Activated CD8-positive, alpha-beta memory T cell treated with anti-CD3 and anti-CD28 coated beads, Interleukin-2, amount 50 U/mL, for 4 hours (primary cell): ENCODE data around the gene NUP62.
"Not testable (repeated sequence)": the region's sequence is repeated elsewhere in the genome, so short reads cannot be mapped to it uniquely, and the experiment has no call there.

Experiments used
- DNase-seq: peaks from one replicate; pipeline ENCODE4 v3.0.0-alpha.2; 2020

Gene NUP62, protein sequence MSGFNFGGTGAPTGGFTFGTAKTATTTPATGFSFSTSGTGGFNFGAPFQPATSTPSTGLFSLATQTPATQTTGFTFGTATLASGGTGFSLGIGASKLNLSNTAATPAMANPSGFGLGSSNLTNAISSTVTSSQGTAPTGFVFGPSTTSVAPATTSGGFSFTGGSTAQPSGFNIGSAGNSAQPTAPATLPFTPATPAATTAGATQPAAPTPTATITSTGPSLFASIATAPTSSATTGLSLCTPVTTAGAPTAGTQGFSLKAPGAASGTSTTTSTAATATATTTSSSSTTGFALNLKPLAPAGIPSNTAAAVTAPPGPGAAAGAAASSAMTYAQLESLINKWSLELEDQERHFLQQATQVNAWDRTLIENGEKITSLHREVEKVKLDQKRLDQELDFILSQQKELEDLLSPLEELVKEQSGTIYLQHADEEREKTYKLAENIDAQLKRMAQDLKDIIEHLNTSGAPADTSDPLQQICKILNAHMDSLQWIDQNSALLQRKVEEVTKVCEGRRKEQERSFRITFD

DNA sequence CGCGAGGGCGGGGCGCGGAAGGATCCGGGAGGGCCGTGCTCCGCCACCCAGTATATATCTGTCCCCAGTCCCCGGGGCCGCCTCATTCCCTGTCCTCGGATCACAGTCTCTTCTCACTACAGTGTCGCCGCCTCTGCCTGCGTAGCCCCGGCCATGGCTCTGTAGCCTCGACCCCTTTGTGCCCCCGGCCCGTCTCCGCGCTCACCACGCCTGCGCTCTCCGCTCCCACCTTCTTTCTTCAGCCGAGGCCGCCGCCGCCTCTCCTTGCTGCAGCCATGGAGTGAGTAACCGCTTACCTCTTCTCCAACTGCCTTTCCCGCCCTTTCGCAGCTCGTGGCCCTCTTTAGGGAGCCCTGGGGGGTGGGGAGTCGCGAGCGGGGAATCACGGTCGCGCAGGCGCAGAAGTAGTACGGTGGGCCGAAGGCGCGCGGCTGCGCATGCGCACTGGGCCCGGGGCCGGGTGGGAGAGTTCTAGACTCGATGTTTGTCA lies at the start of gene NUP62, which contains the start of gene ATF5:
Gene NUP62, minus strand, starts transcription at position 384 of the 490 bp plus-strand sequence. CDS start 19,697 bp downstream, outside the sequence.
Gene ATF5, plus strand, starts transcription at position 85 of the 490 bp plus-strand sequence. CDS start 1,646 bp downstream, outside the sequence.
- DNase-seq = peak; percentile 94

DNA sequence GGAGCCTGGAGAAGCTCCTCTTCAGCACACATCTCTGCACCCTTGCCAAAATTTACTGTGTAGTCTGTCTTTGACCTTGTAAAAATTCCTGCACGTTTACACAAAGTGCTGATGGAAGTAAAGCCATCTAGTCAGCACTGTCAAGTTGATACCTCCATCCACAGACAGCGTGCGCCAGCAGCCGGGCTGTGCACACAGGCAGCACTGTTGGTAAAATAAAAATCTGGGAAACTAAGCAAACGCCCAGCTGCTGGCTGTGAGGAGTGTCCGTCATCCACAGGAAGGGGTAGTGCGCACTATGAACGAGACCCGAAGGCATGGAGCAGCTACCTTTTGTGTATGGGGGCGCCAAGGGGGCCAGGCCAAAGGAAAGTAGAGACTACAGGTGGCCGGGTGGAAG lies 49.0 kb upstream of the NUP62 start:
- no peak for DNase-seq

DNA sequence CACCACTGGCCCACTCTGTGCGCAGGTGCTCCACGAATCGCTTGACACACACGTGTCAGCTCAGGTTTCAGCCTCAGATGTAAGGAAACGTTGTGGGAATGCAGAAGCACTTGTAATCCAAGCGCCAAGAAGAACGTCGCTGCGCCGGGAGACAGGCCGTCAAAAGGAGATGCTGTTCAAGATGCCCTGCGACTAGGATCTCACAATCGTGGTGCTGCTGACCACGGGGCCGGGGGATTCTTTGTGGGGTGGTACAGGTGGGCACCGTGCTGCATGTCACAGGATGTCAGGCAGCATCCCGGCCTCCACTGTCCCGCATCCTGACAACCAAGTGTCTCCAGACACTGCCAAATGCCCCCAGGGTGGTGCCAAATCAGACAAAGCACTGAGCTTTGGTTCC lies 48.6 kb upstream of the NUP62 start:
- no peak for DNase-seq

DNA sequence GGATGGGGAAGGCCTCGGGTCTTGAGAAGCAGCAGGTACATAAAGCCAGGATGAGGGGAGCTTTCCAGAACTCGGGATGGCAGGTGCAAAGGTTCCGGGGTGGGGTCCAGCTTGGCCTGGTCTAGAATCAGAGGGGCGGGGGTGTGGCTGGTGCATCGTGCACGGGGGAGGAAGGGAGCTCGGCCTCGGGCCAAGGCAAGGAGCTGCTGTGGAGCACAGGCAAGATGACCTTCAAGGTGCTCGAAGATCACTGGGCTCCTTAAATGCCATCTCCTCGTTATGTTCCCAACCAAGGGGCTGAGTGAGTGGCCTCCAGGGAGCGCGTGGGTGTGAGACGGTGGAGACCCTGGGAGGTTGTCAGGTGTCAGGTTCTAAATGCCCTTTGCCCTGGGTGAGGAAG lies 47.8 kb upstream of the NUP62 start:
- no peak for DNase-seq

DNA sequence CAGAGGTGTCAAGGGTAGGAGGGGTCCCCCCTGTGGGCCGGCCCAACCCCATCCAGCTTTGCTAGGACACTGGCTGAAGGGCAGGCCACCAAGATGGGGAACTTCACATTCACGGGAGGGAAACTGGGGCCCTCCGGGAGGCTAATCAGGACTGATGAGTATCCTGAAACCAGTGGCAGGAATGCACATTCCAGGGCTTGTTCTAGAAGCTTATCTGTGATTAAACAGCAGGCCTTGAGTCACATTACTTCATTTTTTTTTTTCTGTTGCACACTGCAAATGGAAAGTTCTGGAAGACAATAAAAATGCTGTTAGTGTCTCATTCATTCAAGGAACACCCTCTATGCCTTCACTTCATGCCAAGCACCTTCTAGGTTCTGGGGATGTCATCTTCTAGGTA lies 47.2 kb upstream of the NUP62 start:
- DNase-seq = no peak

DNA sequence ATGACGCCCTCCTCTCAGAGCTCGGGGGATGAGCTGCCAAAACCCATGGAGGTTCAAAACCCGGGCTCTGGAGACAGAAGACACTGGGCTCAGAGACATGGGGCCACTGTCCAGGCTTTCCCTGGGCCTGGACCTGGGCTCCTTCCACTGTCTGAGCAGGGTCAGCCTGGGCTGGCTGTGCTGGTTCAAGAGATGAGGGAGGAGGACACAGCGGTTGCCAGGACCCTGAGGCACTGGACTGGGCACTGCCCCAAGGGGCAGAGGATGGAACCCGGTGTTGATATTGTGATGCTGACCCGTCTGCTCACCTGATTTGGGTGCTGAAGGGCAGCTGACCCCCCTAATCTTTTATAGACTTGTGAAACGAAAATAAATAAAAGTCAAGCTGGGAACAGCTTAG lies 45.7 kb upstream of the NUP62 start:
- no peak for DNase-seq

DNA sequence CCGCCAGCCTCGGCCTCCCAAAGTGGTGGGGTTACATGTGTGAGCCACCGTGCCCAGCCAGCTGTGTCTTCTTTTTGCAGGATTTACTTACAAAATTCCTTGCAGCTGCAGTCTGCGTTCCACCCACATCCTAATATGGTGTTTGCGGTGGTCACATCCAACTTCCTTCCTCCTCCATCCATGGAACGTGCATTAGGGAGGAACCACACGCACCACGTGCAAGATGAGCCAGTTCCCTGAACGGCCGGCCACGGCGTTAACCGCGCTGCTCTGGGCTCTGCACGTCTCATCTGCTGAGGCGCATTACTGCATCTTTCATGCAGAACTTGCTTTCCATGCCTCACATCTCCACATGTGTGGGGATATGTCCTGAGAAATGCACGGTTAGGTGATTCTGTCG lies 44.7 kb upstream of the NUP62 start:
- DNase-seq = no peak

DNA sequence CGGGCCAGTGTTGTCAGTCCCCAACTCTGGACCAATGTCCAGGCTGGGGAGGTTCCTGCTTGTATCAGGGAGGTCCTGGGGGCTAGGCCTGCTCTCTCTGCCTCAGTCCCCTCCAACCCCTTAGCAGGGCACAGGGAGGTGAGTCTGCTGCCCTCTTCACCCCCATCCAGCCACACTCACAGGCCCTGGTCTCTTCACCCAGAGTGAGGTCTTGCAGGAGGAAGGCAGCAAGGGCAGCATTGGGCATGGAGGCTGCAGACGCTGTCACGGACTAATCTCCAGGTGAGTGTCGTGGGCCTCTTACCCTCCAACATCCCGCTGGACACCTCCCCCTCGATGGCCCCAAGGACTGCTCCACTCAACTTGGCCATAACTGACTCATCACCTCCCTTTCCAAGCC lies 43.5 kb upstream of the NUP62 start:
- DNase-seq = no peak

DNA sequence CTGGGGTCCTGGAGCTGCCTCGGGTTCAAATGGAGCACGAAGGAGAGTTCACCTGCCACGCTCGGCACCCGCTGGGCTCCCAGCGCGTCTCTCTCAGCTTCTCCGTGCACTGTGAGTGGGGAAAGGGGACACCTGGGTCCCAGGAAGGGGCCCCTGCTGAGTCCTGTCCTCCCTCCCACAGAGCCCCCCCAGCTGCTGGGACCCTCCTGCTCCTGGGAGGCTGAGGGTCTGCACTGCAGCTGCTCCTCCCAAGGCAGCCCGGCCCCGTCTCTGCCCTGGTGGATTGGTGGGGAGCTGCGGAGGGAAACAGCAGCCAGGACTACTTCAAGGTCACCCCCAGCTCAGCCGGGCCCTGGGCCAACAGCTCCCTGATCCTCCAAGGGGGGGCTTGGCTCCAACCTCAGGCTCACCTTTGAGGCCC lies 42.7 kb upstream of the NUP62 start:
- DNase-seq = no peak

DNA sequence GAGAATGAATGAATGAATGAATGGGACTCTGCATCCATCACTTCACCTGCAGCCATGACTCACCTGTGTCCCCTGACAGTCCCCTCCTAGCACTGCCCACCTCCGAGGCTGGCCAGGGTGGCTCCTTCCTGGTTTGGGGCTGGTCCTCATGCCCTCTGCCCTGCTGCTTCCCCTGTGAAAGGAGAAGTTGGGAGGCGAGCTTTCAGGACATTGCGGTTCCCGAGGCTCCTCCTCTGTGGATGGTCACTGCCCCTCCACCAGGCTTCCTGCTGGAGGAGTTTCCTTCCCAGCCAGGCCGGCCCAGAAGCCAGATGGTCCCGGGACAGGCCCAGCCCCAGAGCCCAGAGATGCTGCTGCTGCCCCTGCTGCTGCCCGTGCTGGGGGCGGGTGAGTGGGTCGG lies 40.1 kb upstream of the NUP62 start:
- not testable (repeated sequence) for DNase-seq

DNA sequence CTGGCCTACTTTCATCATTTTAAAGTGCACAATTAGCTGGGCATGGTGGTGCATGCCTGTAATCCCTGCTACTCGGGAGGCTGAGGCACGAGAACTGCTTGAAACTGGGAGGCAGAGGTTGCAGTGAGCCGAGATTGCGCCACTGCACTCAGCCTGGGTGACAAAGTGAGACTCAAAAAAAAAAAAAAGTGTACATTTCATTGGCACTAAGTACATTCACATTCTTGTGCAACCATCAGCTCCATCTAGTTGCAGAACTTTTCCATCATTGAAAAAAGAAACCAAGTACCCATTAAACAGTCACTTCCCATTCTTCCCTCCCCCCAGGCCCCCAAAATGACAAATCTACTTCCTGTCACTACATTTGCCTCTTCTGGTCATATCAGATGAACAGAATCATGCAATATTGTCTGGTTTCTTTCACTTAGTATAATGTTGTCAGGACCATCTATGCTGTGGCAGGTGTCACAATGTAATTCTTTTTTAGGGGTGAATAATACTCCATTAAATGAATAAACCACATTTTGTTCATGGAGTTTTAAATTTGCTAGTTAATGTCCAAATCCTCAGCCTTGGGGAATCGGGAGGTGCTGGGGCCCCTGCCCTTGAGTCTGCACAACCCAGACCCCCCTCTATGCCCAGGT lies 39.1 kb upstream of the NUP62 start:
- DNase-seq = no peak

DNA sequence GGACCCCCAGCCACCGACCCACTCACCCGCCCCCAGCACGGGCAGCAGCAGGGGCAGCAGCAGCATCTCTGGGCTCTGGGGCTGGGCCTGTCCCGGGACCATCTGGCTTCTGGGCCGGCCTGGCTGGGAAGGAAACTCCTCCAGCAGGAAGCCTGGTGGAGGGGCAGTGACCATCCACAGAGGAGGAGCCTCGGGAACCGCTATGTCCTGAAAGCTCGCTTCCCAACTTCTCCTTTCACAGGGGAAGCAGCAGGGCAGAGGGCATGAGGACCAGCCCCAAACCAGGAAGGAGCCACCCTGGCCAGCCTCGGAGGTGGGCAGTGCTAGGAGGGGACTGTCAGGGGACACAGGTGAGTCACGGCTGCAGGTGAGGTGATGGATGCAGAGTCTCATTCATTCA lies 31.7 kb upstream of the NUP62 start, which contains the start of gene SIGLEC11:
Gene SIGLEC11, minus strand, starts transcription at position 193 of the 400 bp plus-strand sequence. Its CDS starts 91 bp downstream, at position 102.
- DNase-seq = not testable (repeated sequence)

DNA sequence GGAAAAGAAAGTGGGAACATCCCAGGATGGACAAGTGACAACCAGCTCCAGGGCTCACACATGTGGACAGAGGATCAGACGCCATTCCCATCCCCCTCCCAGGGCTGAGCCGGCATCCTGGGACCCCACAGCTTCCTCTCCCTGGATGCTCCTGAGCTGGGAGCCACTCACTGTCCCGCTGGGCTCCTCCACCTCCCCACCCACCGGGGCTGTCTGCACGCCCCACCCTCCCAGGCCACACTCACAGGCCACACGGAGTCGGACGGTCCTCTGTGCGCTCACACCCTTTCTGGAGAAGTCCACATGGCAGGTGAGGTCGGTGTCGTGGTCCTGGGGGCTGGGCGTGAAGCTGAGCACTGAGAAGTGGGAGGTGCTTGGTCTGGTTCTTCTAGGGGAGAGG lies 30.6 kb upstream of the NUP62 start:
- DNase-seq = not testable (repeated sequence)

DNA sequence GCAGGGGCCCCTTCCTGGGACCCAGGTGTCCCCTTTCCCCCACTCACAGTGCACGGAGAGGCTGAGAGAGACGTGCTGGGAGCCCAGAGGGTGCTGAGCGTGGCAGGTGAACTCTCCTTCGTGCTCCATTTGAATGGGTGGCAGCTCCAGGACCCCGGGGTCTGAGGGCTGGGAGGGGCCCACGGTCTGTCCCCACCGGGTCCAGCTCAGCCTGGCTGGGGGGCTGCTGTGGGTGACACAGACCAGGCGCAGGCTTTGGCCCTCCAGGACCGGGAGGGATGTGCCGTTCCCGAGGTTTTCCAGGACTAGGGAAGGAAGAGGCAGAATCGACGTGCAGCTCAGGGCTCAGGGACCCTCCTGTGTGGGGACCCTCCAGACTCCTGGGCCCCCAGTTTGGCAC lies 29.3 kb upstream of the NUP62 start:
- not testable (repeated sequence) for DNase-seq

DNA sequence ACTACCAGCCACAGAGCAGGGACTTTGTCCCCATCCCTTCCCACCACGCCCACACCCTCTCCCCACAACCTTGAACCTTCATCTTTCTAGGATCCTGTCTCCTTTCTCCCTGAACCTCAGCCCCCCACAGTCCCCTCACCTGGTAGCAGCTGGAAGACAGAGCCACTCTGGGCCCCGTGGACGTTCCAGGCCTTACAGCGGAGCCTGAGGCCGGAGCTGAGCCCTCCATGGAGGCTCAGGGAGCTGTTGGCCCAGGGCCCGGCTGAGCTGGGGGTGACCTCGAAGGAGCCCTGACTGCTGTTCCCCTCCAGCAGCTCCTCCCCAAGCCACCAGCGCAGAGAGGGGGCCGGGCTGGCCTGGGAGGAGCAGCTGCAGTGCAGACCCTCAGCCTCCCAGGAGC lies 28.8 kb upstream of the NUP62 start:
- DNase-seq = not testable (repeated sequence)

DNA sequence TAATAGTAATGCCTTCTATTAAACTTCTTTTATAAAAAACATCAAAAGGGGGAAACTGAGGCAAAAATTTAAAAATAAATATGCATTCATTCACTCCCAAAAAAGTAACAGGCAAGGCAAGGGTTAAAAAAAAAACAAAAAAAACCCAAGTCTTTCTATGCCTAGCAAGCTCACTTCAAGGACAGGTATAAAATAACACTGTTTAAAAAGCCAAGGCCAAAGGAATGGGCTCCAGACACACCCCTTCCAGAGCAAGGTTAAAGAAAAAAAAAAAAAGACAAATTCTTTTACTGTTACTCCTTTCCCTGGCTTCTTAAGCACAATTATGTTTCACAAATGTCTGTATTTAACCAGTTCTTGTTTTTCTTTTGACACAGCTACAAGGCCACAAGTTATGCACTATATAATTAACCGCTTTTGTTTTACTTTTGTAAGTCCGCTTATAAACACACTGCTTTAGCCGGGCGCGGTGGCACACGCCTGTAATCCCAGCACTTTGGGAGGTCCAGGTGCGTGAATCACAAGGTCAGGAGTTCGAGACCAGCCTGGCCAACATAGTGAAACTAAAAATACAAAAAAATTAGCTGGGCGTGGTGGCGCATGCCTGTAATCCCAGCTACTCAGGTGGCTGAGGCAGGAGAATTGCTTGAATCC lies 28.1 kb upstream of the NUP62 start:
- no peak for DNase-seq

DNA sequence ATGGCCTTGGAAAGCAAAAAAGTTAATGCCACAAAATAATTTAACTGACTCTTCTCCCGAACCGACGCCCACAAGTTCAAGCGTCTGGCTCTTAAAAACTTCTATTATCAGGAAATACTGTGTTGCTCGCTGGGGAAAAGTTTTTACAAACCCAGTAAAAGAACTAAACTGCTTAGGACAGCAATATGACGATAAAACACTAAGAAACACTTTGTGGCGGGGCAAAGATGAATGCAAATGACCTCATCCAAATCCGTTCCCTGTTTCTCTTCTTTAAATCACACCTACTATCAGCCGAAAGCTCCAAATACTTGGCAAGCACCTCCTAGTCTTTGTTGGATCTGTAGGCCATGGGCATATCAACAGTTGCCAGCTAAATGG lies 26.8 kb upstream of the NUP62 start:
- DNase-seq = no peak

DNA sequence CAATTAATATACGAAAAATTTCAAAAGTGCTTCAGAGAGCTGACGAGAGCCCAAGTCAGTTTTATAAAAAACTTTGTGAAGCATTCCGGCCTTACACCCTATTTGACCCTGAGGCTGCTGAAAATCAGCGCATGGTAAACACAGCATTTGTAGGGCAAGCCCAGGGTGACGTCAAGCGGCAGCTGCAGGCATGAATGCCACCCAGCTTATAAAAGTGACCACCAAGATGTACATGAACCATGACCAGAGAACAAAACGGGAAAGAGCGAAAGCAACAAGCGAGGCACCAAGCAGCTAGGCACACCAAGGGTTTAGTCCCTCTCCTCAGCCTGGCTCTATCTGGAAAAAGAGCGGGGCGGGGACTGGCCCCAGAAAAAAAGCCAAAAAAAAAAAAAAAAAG lies 25.6 kb upstream of the NUP62 start:
- no peak for DNase-seq

DNA sequence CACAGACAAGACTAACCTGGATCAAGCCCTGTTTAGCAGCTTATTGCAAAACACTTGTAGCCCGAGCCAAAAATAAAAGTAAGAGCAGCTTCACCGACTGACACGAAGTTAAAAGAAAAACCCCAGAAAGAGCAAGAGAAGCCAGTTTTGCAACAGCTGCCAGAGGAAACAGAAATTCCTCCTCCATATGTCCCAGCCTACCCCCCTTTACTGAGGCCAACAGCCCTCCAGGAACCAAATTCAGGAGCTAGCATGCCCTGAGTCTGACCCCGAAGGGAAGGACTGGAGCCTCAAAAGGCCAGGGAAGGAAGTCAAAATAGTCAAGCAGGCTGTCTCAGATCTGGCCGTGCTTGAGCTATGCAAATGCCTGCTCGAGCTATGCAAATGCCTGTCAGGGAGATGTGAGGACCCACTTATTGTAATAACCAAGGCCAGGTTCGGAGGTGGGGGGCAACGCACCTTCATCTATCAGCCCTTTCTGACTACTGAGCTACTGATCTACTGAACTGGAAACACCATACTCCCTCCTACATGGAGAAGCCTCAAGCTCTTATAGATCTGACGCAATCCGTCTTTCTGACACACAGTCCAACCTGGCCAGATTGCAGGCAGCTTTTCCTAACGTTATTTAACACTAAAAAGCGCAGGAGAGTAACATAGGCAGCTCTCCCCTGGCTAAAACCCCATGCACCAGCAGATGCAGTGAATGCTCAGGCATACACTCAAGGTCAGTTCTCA lies 25.0 kb upstream of the NUP62 start:
- no peak for DNase-seq

DNA sequence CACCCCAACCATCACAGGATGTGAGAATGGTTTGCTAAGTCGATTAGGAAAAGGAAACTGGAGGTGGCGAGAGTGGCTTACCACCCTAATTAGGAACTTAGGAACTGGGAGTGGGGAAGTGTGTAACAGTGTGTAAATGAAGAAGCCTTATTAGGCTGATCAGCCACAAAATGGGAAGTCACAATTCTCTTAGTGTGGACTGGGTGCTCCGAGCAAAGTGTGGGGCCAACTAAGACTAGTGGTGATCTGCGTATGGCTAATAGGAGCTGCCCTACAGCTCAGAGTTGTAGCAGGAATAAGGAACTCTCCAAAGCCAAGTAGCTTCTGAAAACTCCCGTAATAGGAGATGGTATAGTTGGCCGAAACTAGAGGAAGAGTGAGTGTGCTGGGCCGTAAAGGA lies 24.1 kb upstream of the NUP62 start:
- DNase-seq = no peak

DNA sequence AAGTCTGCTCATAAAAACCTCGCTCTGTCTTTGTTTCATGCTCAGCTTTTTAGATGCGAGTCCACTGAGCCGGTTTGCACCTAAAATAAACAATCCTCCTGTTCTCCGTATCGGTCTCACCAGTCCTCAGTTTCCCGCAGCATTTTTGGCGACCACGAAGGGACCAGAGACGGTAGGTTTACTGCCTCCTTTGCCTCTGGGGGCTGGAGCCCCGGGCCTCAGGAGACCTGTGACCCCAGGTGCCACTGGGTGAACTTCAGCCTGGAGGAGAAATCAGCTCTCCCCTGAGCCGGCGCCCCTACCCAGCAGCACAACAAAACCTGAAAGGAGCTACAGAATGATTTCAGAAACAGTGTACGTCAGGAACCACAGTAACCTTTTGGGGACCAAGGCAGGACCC lies 23.6 kb upstream of the NUP62 start:
- DNase-seq = no peak

DNA sequence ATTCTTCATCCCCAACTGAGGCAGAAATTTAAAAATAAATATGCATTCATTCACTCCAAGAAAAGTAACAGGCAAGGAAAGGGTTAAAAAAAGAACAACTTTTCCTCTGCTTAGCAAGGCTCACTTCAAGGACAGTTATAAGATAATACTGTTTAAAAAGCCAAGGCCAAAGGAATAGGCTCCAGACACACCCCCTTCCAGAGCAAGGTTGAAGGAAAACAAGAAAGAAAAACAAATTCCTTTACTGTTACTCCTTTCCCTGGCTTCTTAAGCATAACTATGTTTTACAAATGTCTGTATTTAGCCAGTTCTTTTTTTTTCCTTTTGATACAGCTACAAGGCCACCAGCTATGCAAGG lies 23.2 kb upstream of the NUP62 start:
- DNase-seq = no peak
